ENCODE measurements around the gene PPP6R3.

PPP6R3 gene

DNA sequence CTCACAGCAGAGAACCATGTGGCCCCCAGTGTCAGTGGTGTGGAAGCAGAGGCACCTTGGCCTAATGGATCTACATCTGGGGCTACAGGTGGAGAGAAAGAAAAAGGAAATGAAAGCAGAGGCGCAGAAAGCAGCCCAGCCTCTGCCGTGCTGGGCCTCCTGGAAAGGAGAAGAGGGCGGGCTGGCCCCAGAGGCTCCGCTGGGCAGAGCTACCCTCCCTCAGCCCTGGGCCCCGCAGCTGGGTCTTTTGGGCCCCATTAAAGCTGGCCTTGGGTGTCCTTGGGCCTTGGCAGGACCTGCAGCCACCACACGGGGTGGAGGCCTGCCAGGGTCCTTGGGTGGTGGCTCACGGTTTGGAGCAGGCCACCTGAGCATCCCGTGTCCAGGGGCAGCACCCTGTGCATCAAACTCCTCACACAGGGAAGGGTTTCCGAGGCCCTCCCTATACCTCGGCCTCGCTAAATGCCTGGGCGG, 192.2 kb downstream of the PPP6R3 start:
- TF ChIP-seq FOXP2 (optimal IDR thresholded peaks at IDR 0.05; ENCODE audit: borderline replicate concordance, extremely low read depth, extremely low read length, insufficient read depth) = no peak
- no peak for TF ChIP-seq POLR2AphosphoS5 (IDR thresholded peaks at IDR 0.05; ENCODE audit: low read depth, low read length)
- no peak for TF ChIP-seq SIN3A (IDR thresholded peaks at IDR 0.05; ENCODE audit: borderline replicate concordance, insufficient read depth, low read length)
- no peak for TF ChIP-seq TAF1 (IDR thresholded peaks at IDR 0.05; ENCODE audit: borderline replicate concordance, insufficient read depth, low read length)
- TF ChIP-seq REST (IDR thresholded peaks at IDR 0.05; ENCODE audit: insufficient read depth in 1 of 2, low read depth in 2 of 2, low read length in 2 of 2) = no peak

GRCh38 chr11:68653486-68654430, 193.2 kb downstream of the PPP6R3 start:
- TF ChIP-seq SIN3A (IDR thresholded peaks at IDR 0.05; ENCODE audit: borderline replicate concordance, insufficient read depth, low read length) (no peak), TAF1 (IDR thresholded peaks at IDR 0.05; ENCODE audit: borderline replicate concordance, insufficient read depth, low read length) (no peak), FOXP2 (optimal IDR thresholded peaks at IDR 0.05; ENCODE audit: borderline replicate concordance, extremely low read depth, extremely low read length, insufficient read depth) (no peak), POLR2AphosphoS5 (IDR thresholded peaks at IDR 0.05; ENCODE audit: low read depth, low read length) (no peak), REST (IDR thresholded peaks at IDR 0.05; ENCODE audit: insufficient read depth in 1 of 2, low read depth in 2 of 2, low read length in 2 of 2) (no peak)

GRCh38 chr11:68654978-68655377, 194.4 kb downstream of the PPP6R3 start:
- TF ChIP-seq FOXP2 (optimal IDR thresholded peaks at IDR 0.05; ENCODE audit: borderline replicate concordance, extremely low read depth, extremely low read length, insufficient read depth) (no peak), REST (IDR thresholded peaks at IDR 0.05; ENCODE audit: insufficient read depth in 1 of 2, low read depth in 2 of 2, low read length in 2 of 2) (no peak), SIN3A (IDR thresholded peaks at IDR 0.05; ENCODE audit: borderline replicate concordance, insufficient read depth, low read length) (no peak), TAF1 (IDR thresholded peaks at IDR 0.05; ENCODE audit: borderline replicate concordance, insufficient read depth, low read length) (no peak), POLR2AphosphoS5 (IDR thresholded peaks at IDR 0.05; ENCODE audit: low read depth, low read length) (no peak)

DNA sequence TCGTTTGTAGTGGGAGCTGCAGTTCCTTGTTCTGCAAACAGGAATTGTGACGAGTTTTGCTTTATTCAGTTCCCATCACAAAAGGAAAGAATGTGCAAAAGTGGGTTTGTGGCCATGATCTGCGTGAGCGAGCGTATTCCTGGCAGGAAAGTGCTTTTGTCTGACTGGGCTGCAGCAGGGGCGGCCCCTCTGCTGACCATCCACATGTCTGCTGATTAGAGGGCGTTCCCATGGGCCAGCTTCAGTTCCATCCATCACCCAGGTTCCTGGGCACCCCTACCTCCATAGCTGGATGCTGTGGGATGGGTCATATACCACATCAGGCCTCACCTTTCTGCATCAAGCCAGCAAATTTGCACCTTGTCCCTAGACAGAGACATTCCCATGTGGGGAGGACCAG, 194.9 kb downstream of the PPP6R3 start:
- no peak for TF ChIP-seq SIN3A (IDR thresholded peaks at IDR 0.05; ENCODE audit: borderline replicate concordance, insufficient read depth, low read length)

DNA sequence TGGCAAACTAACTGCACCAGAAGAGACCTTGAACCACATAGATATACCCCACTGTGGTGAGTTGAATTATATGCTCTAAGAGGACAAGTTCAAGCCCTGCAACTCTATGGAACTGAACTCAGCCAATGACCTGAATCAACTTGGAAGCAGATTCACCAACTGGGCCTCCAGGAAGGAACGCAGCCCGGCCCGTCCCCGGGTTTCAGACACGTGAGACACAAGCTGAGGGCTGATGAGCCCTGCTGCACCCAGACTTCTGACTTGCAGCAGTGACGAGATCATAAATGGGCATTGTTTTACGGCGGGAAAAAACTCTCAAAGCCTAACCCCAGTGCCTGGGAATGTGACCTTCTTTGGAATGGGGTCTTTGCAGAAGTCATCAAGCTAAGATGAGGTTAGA, 195.3 kb downstream of the PPP6R3 start:
- TF ChIP-seq FOXP2 (optimal IDR thresholded peaks at IDR 0.05; ENCODE audit: borderline replicate concordance, extremely low read depth, extremely low read length, insufficient read depth) (no peak), REST (IDR thresholded peaks at IDR 0.05; ENCODE audit: insufficient read depth in 1 of 2, low read depth in 2 of 2, low read length in 2 of 2) (no peak), TAF1 (IDR thresholded peaks at IDR 0.05; ENCODE audit: borderline replicate concordance, insufficient read depth, low read length) (no peak), POLR2AphosphoS5 (IDR thresholded peaks at IDR 0.05; ENCODE audit: low read depth, low read length) (no peak), SIN3A (IDR thresholded peaks at IDR 0.05; ENCODE audit: borderline replicate concordance, insufficient read depth, low read length) (no peak)
